B cell (primary cell): ENCODE data around the gene DECR2. TPM values are rescaled to one million over a fixed set of nuclear protein-coding genes. Genes with fewer than 3 reads are reported as not detected.

ENCODE experiments used
- ATAC-seq: fragments of 200-7000 bp; cut with Tn5 transposase; one replicate; pipeline ENCODE4 v1.10.0; 2021; ENCODE audit warnings: low read depth, mild to moderate bottlenecking, moderate number of reproducible peaks, moderate library complexity
- CTCF ChIA-PET: fragments of 350-600 bp; sonication (Branson Sonifier 250); formaldehyde crosslinking; loops from one replicate; lab custom pipeline; 2021; ENCODE audit warnings: antibody characterized with exemption, inconsistent platforms; lab: Charles Lee
- POLR2A ChIA-PET: fragments of 350-600 bp; sonication (Branson Sonifier 250); formaldehyde crosslinking; loops from one replicate; lab custom pipeline; 2021; ENCODE audit warnings: antibody characterized with exemption; lab: Charles Lee
- DNase-seq: peaks from one replicate; pipeline ENCODE4 v3.0.0; 2013
- H2AFZ ChIP-seq: 2 replicates; pipeline ENCODE4 v1.6.1; 2012; ENCODE audit warnings: mild to moderate bottlenecking, low read depth, low read length; ENCODE audit not compliant: insufficient read depth, poor library complexity, severe bottlenecking
- H3K27ac ChIP-seq, 2 donors: 1 replicate in 1 of 2; 2 replicates in 1 of 2; pipeline ENCODE4 v1.5.1; 2012 to 2013; ENCODE audit warnings: low read length in 2 of 2, mild to moderate bottlenecking in 2 of 2, moderate library complexity in 1 of 2
- H3K27me3 ChIP-seq, 4 experiments: fragments of 200-600 bp in 1 of 4; sonication (generic) in 1 of 4; replicated peaks in 1 of 4; 1 replicate in 2 of 4; 2 replicates in 2 of 4; pipeline versions ENCODE4 v1.6.1 to v1.7.0; 2013 to 2016; ENCODE audit warnings: low read length in 3 of 4, mild to moderate bottlenecking in 2 of 4, mixed read lengths in 1 of 4, moderate library complexity in 1 of 4; ENCODE audit not compliant: insufficient read depth in 4 of 4, control insufficient read depth in 3 of 4; ENCODE audit errors: control extremely low read depth in 1 of 4
- H3K36me3 ChIP-seq, 2 experiments: replicated peaks in 1 of 2; 1 replicate in 1 of 2; 2 replicates in 1 of 2; pipeline versions ENCODE4 v1.6.1 to v1.7.1; 2013; ENCODE audit warnings: low read length in 1 of 2; ENCODE audit not compliant: insufficient read depth in 2 of 2, control insufficient read depth in 1 of 2; ENCODE audit errors: control extremely low read depth in 1 of 2, extremely low read depth in 1 of 2
- H3K4me1 ChIP-seq, 2 donors: fragments of 200-600 bp in 1 of 2; sonication (generic) in 1 of 2; 1 replicate in 1 of 2; 2 replicates in 1 of 2; pipeline versions ENCODE4 v1.5.1 to v1.6.1; 2013 to 2017; ENCODE audit warnings: low read length in 2 of 2; ENCODE audit not compliant: control insufficient read depth in 2 of 2, insufficient read depth in 2 of 2
- H3K4me2 ChIP-seq: replicated peaks from 2 replicates; pipeline ENCODE3; 2012; ENCODE audit warnings: mild to moderate bottlenecking, low read depth, low read length; ENCODE audit not compliant: poor library complexity, severe bottlenecking
- H3K4me3 ChIP-seq, 5 experiments: fragments of 200-600 bp in 1 of 5; sonication (generic) in 1 of 5; 1 replicate in 3 of 5; 2 replicates in 2 of 5; pipeline versions ENCODE4 v1.5.1 to v1.7.0; 2011 to 2016; ENCODE audit warnings: low read length in 4 of 5, mild to moderate bottlenecking in 4 of 5, low read depth in 2 of 5, control low read depth in 1 of 5, moderate library complexity in 1 of 5; ENCODE audit not compliant: insufficient read depth in 1 of 5; ENCODE audit errors: control extremely low read depth in 1 of 5, extremely low read depth in 1 of 5
- H3K79me2 ChIP-seq: fragments of 200-600 bp; sonication (generic); one replicate; pipeline ENCODE4 v1.6.0; 2016; ENCODE audit warnings: low read length; ENCODE audit not compliant: control insufficient read depth, insufficient read depth
- H3K9ac ChIP-seq: fragments of 200-600 bp; sonication (generic); 2 replicates; pipeline ENCODE4 v1.6.1; 2017; ENCODE audit warnings: mild to moderate bottlenecking, low read length, moderate library complexity
- H3K9me3 ChIP-seq, 3 donors: one replicate each; pipeline versions ENCODE4 v1.6.1 to v1.7.1; 2013; ENCODE audit warnings: low read length in 2 of 3; ENCODE audit not compliant: control insufficient read depth in 2 of 3, insufficient read depth in 1 of 3; ENCODE audit errors: control extremely low read depth in 1 of 3
- H4K20me1 ChIP-seq: 2 replicates; pipeline ENCODE4 v1.6.0; 2012; ENCODE audit warnings: mild to moderate bottlenecking, low read length; ENCODE audit not compliant: insufficient read depth, control insufficient read depth, poor library complexity, severe bottlenecking
- H3K27ac Mint-ChIP-seq: one replicate; pipeline ENCODE4 v1.8.0; 2021; ENCODE audit warnings: mixed read lengths
- H3K27me3 Mint-ChIP-seq: one replicate; pipeline ENCODE4 v1.8.0; 2021; ENCODE audit warnings: mixed read lengths
- H3K4me1 Mint-ChIP-seq: one replicate; pipeline ENCODE4 v1.8.0; 2021; ENCODE audit warnings: mixed read lengths
- H3K4me3 Mint-ChIP-seq: one replicate; pipeline ENCODE4 v1.8.0; 2021; ENCODE audit warnings: mixed read lengths
- H3K9me3 Mint-ChIP-seq: one replicate; pipeline ENCODE4 v1.8.0; 2022; ENCODE audit warnings: mixed read lengths; ENCODE audit not compliant: insufficient read depth
- EZH2 ChIP-seq: IDR thresholded peaks from 2 replicates; pipeline ENCODE4 v1.6.1; 2012; ENCODE audit warnings: borderline replicate concordance, low read depth, mild to moderate bottlenecking, moderate library complexity, low read length; ENCODE audit not compliant: insufficient read depth, poor library complexity, severe bottlenecking
- WGBS: methylation state at CpG from one replicate; pipeline ENCODE4 v1.1.5; 2013; ENCODE audit warnings: missing lambda C conversion rate; ENCODE audit not compliant: insufficient coverage; 5-methylcytosine and 5-hydroxymethylcytosine counted together
- intact Hi-C: fragments of 100-400 bp; cut with micrococcal nuclease; formaldehyde crosslinking; loops from one replicate; pipeline ENCODE4 v1.10.0; 2022
- polyA plus RNA-seq: library from polyadenylated mRNA; depleted of rRNA; stranded (reverse); fragments of >200 nt; gene quantifications from 2 replicates; pipeline ENCODE4 v1.2.3, GENCODE V29; 2012
- total RNA-seq, 2 donors: library from RNA; stranded (reverse); fragments of 120-200 nt in 1 of 2; gene quantifications; 1 replicate in 1 of 2; 2 replicates in 1 of 2; pipeline versions ENCODE4 v1.2.3 to v1.2.4, GENCODE V29; 2013 to 2022
- TF ChIP-seq, protein P1 (sequence below): fragments of 200-600 bp; IDR thresholded peaks from one replicate; pipeline ENCODE4 v1.8.0; 2022; ENCODE audit warnings: antibody characterized with exemption, mild to moderate bottlenecking

Gene DECR2
- total and polyA plus RNA-seq, 2 donors (not counting 1 experiment from before 2014, with no cell fraction given), result 11.0 to 16.3 TPM

DNA sequence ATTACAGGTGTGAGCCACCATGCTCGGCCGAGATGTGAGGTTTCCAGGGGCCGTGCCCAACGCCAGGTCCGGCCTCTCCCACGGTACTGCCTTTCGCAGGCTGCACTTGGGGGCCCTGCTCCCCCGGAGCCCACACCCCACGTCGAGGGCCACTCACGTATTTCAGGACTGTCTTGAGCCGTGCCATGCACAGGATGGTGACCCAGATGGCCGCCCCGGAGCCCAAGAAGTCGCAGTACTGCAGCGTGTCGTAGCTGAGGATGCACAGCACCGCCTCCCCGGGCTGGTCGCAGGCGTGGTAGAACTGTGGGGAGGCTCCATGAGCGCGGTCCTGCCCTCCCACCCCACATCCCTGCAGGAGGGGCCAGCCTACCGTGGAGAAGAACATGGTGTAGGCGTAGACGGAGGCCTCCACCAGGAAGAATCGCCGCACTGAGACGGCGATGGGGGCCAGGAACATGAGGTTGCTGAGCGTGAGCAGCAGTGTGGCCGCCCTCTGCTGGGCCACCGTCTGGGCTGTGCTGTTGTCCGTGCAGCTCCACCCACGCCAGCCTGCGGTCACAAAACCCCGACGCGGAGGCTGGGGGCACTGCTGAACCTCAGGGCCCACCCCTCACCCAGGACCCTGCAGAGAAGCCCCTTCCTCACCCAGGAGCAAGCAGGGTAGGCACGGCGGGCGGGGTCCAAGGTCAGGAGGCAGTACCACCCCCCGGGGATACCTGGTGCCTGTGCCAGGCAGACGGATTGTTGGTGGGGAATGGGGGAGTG lies 27.7 kb upstream of the DECR2 start:
- H3K4me1 ChIP-seq, result peaks cover 6 to 18% of the 10 kb centered on the region in 2 donors
- ChIA-PET CTCF (interaction anchor here (1.1 kb wide), 1 partner anchor 12 kb away, joined by 3 read pairs; no protein-coding TSS in a partner anchor), POLR2A (no interaction called here)
- Mint-ChIP-seq H3K9me3 (no peaks in the 10 kb centered on the region), H3K4me1 (peaks cover 17% of the 10 kb centered on the region), H3K27me3 (no peaks in the 10 kb centered on the region), H3K27ac (no peak overlapping the region), H3K4me3 (no peak overlapping the region)
- TF ChIP-seq, protein P1, sequence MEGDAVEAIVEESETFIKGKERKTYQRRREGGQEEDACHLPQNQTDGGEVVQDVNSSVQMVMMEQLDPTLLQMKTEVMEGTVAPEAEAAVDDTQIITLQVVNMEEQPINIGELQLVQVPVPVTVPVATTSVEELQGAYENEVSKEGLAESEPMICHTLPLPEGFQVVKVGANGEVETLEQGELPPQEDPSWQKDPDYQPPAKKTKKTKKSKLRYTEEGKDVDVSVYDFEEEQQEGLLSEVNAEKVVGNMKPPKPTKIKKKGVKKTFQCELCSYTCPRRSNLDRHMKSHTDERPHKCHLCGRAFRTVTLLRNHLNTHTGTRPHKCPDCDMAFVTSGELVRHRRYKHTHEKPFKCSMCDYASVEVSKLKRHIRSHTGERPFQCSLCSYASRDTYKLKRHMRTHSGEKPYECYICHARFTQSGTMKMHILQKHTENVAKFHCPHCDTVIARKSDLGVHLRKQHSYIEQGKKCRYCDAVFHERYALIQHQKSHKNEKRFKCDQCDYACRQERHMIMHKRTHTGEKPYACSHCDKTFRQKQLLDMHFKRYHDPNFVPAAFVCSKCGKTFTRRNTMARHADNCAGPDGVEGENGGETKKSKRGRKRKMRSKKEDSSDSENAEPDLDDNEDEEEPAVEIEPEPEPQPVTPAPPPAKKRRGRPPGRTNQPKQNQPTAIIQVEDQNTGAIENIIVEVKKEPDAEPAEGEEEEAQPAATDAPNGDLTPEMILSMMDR, result no peak
- TF ChIP-seq EZH2, result no peak
- H3K27me3 ChIP-seq, result no peaks in the 10 kb centered on the region
- intact Hi-C loops, result no loop called here
- peaks cover 7% of the 10 kb centered on the region for H3K79me2 ChIP-seq
- H4K20me1 ChIP-seq, result peaks cover 2% of the 10 kb centered on the region
- H2AFZ ChIP-seq, result no peak overlapping the region
- no peak for ATAC-seq
- no peak overlapping the region for H3K27ac ChIP-seq
- WGBS, result 97% methylated on average over 40 of the region's 44 CpGs
- no peak for DNase-seq
- H3K4me3 ChIP-seq, result no peak overlapping the region
- H3K9me3 ChIP-seq, result no peaks in the 10 kb centered on the region
- no peak overlapping the region for H3K9ac ChIP-seq
- H3K36me3 ChIP-seq, result peaks cover 0 to 36% of the 10 kb centered on the region in 2 experiments
- H3K4me2 ChIP-seq, result no peak overlapping the region

DNA sequence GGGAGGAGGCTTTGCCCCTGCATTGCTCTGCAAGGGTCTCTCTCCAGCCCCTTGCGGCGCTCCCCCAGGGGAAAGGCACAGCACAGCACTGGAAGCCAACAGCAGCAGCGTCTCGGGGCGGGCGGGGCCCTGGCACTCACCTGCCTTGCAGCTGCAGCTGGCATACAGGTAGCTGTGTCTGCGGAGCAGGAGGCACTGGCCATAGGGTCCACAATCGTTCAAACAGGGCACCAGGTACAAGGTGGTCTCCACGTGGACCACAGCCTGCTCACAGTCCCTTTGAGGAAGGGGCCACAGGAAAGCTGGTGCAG lies 27.1 kb upstream of the DECR2 start:
- Histone ChIP-seq H3K4me1 (peaks cover 6 to 14% of the 10 kb centered on the region in 2 donors), H3K27ac (no peak overlapping the region), H3K4me2 (no peak overlapping the region), H3K79me2 (peaks cover 13% of the 10 kb centered on the region), H3K27me3 (no peaks in the 10 kb centered on the region), H4K20me1 (peaks cover 7% of the 10 kb centered on the region), H3K9me3 (no peaks in the 10 kb centered on the region), H3K36me3 (peaks cover 0 to 34% of the 10 kb centered on the region in 2 experiments), H2AFZ (no peak overlapping the region), H3K9ac (no peak overlapping the region), H3K4me3 (no peak overlapping the region)
- ATAC-seq, result no peak
- ChIA-PET CTCF (interaction anchor here (1.1 kb wide), 1 partner anchor 12 kb away, joined by 3 read pairs; no protein-coding TSS in a partner anchor), POLR2A (no interaction called here)
- Mint-ChIP-seq H3K27me3 (no peaks in the 10 kb centered on the region), H3K9me3 (no peaks in the 10 kb centered on the region), H3K4me3 (no peak overlapping the region), H3K4me1 (peaks cover 14% of the 10 kb centered on the region), H3K27ac (no peak overlapping the region)
- intact Hi-C loops, result no loop called here
- TF ChIP-seq EZH2, result no peak
- DNase-seq, result no peak
- 97% methylated on average over 9 of the region's 9 CpGs for WGBS
